Measurements from ENCODE around the gene PSMD1.

DNA sequence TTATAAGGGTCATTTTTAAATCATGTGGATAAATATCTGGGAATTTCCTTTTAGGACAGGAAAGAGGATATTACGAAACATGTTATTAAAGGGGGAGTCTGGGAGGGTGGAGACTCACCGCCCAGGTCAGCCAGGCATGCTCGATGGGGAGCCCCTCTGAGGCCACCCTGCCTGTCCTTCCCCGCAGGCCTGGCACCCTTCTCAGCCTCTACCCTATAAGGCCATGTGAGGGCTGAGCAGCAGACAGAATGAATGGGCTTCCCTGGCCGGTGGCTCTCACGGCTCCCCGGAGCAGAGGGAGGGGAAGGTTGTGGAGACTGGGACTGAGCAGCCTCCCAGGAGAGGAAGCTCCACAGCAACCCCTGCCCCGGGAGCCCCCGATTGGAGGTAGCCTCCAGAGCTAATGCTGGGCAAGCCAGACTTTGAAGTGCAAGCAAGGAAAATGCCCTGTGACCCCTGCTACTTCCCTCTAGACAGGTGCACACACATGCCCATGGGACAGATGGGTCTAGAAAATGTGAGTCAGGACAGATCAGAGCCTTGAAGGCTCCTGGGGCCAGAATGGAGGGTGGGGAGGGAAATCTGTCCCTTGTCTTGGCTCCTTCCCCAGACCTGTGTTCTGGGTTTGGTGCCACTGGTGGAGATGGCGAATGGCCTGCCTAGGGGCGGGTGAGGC is 128.5 kb downstream of the PSMD1 start:
- TF ChIP-seq CTCF (IDR thresholded peaks at IDR 0.05): no peak
- no peak for TF ChIP-seq ZFX (IDR thresholded peaks at IDR 0.05; ENCODE audit: borderline replicate concordance)
